Stimulated activated CD4-positive, alpha-beta T cell treated with anti-CD3 and anti-CD28 coated beads, Interleukin-1b, Interleukin-23, amount 100 ng/mL, for 24 hours (primary cell): ENCODE measurements around the gene KLRB1.
"Not testable (repeated sequence)": the region's sequence is repeated elsewhere in the genome, so short reads cannot be mapped to it uniquely, and the experiment has no call there.

Experiments
- DNase-seq, 4 experiments: peaks; one replicate each; pipeline ENCODE4 v3.0.0-alpha.2; 2020; ENCODE audit warnings: low read depth in 4 of 4, low spot score in 1 of 4

The KLRB1 gene

DNA sequence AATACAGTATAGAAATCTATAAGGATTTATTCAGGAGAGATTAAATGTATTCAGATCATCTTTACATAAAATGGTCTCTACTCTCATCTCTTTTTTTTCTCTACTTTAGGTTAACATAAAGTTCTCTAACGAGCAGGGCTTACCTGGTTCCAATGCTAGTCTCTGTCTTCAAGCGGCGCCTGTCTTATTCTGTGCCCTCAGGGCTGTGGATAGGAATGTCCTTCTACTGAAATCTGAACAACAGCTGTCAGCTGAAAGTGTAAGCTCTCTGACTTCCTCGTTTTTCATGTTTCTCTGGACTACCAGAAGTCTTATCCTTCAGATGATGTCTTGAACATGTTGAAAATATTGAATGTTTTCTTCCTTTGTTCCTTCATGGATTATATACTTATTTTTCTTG lies 62.2 kb downstream of the KLRB1 start:
- DNase-seq = not testable (repeated sequence)
